Dorsolateral prefrontal cortex (tissue), 118 donors: ENCODE data around the gene UNC93A. TPM values are rescaled to one million over a fixed set of nuclear protein-coding genes. Genes with fewer than 3 reads are reported as not detected.

Experiments
- total RNA-seq, 120 experiments: library from RNA; stranded (reverse); gene quantifications; one replicate each; pipeline versions ENCODE4 v1.2.3 to v1.2.4, GENCODE V29; 2022

The UNC93A gene
- total RNA-seq, 120 experiments from 2014 or later: 0.31 TPM; not detected in 119

Other genes with a start within 250 kb of the UNC93A start
- gene CCR6, start 168.2 kb upstream of the UNC93A start, total RNA-seq: 1 to 10 TPM in 4 of 120 experiments, under 1 TPM in 24, not detected in 92; 0.10 to 1.3 (median 0.30) TPM
- gene GPR31, start 133.3 kb upstream of the UNC93A start, total RNA-seq: not detected
- under 1 TPM in 1 of 120 experiments, not detected in 119; 0.29 TPM for gene TTLL2, start 33.8 kb downstream of the UNC93A start, total RNA-seq